ENCODE data around the gene TCF7L2.

Gene TCF7L2

GRCh38 chr10:113095419-113096127 lies 145.5 kb downstream of the TCF7L2 start:
- TF ChIP-seq SIN3A (IDR thresholded peaks at IDR 0.05; ENCODE audit: borderline replicate concordance, insufficient read depth, low read length), result no peak

GRCh38 chr10:113096128-113096996 lies 146.3 kb downstream of the TCF7L2 start:
- TF ChIP-seq, protein P1, sequence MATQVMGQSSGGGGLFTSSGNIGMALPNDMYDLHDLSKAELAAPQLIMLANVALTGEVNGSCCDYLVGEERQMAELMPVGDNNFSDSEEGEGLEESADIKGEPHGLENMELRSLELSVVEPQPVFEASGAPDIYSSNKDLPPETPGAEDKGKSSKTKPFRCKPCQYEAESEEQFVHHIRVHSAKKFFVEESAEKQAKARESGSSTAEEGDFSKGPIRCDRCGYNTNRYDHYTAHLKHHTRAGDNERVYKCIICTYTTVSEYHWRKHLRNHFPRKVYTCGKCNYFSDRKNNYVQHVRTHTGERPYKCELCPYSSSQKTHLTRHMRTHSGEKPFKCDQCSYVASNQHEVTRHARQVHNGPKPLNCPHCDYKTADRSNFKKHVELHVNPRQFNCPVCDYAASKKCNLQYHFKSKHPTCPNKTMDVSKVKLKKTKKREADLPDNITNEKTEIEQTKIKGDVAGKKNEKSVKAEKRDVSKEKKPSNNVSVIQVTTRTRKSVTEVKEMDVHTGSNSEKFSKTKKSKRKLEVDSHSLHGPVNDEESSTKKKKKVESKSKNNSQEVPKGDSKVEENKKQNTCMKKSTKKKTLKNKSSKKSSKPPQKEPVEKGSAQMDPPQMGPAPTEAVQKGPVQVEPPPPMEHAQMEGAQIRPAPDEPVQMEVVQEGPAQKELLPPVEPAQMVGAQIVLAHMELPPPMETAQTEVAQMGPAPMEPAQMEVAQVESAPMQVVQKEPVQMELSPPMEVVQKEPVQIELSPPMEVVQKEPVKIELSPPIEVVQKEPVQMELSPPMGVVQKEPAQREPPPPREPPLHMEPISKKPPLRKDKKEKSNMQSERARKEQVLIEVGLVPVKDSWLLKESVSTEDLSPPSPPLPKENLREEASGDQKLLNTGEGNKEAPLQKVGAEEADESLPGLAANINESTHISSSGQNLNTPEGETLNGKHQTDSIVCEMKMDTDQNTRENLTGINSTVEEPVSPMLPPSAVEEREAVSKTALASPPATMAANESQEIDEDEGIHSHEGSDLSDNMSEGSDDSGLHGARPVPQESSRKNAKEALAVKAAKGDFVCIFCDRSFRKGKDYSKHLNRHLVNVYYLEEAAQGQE (IDR thresholded peaks at IDR 0.05; ENCODE audit: insufficient read depth in 1 of 2, low read depth in 2 of 2, low read length in 2 of 2), result no peak
- TF ChIP-seq FOXP2 (optimal IDR thresholded peaks at IDR 0.05; ENCODE audit: borderline replicate concordance, extremely low read depth, extremely low read length, insufficient read depth) (no peak), POLR2AphosphoS5 (IDR thresholded peaks at IDR 0.05; ENCODE audit: low read depth, low read length) (no peak), SIN3A (IDR thresholded peaks at IDR 0.05; ENCODE audit: borderline replicate concordance, insufficient read depth, low read length) (no peak), TAF1 (IDR thresholded peaks at IDR 0.05; ENCODE audit: borderline replicate concordance, insufficient read depth, low read length) (no peak)

GRCh38 chr10:113097036-113097435 lies 147.0 kb downstream of the TCF7L2 start:
- TF ChIP-seq SIN3A (IDR thresholded peaks at IDR 0.05; ENCODE audit: borderline replicate concordance, insufficient read depth, low read length), result no peak
- TF ChIP-seq FOXP2 (optimal IDR thresholded peaks at IDR 0.05; ENCODE audit: borderline replicate concordance, extremely low read depth, extremely low read length, insufficient read depth), result no peak
- no peak for TF ChIP-seq POLR2AphosphoS5 (IDR thresholded peaks at IDR 0.05; ENCODE audit: low read depth, low read length)
- no peak for TF ChIP-seq TAF1 (IDR thresholded peaks at IDR 0.05; ENCODE audit: borderline replicate concordance, insufficient read depth, low read length)
- TF ChIP-seq, protein P1 (IDR thresholded peaks at IDR 0.05; ENCODE audit: insufficient read depth in 1 of 2, low read depth in 2 of 2, low read length in 2 of 2), result no peak

GRCh38 chr10:113099431-113100183 lies 149.6 kb downstream of the TCF7L2 start:
- TF ChIP-seq SIN3A (IDR thresholded peaks at IDR 0.05; ENCODE audit: borderline replicate concordance, insufficient read depth, low read length) (no peak), FOXP2 (optimal IDR thresholded peaks at IDR 0.05; ENCODE audit: borderline replicate concordance, extremely low read depth, extremely low read length, insufficient read depth) (no peak), POLR2AphosphoS5 (IDR thresholded peaks at IDR 0.05; ENCODE audit: low read depth, low read length) (no peak), TAF1 (IDR thresholded peaks at IDR 0.05; ENCODE audit: borderline replicate concordance, insufficient read depth, low read length) (no peak)
- TF ChIP-seq, protein P1 (IDR thresholded peaks at IDR 0.05; ENCODE audit: insufficient read depth in 1 of 2, low read depth in 2 of 2, low read length in 2 of 2), result no peak

- TF ChIP-seq, protein P1 (IDR thresholded peaks at IDR 0.05; ENCODE audit: insufficient read depth in 1 of 2, low read depth in 2 of 2, low read length in 2 of 2), result no peak
- TF ChIP-seq TAF1 (IDR thresholded peaks at IDR 0.05; ENCODE audit: borderline replicate concordance, insufficient read depth, low read length) (no peak), FOXP2 (optimal IDR thresholded peaks at IDR 0.05; ENCODE audit: borderline replicate concordance, extremely low read depth, extremely low read length, insufficient read depth) (no peak)
Observed at GRCh38 chr10:113100281-113100680, 150.2 kb downstream of the TCF7L2 start.

All from PFSK-1 (cell line).